Measurements from ENCODE around the gene ADPGK.
A peak's percentile ranks its signal among the peaks of the same experiment; 100 is the strongest.

The ADPGK gene

GRCh38 chr15:72803006-72803405, 19.4 kb upstream of the ADPGK start:
- H3K4me3 ChIP-seq (ENCODE audit: low read depth, low read length): no peak overlapping the region
- H3K27me3 ChIP-seq (ENCODE audit: control insufficient read depth, insufficient read depth, low read length): no peaks in the 10 kb centered on the region; the same call in 1 of the 2 replicates
- H3K27ac ChIP-seq (ENCODE audit: low read depth, low read length): no peak overlapping the region
- peaks cover under 1% of the 10 kb centered on the region; the same call in 1 of the 2 replicates for H3K9me3 ChIP-seq (ENCODE audit: control insufficient read depth, insufficient read depth, low read length)
- no peaks in the 10 kb centered on the region for H3K4me1 ChIP-seq (ENCODE audit: control insufficient read depth, insufficient read depth, low read length)
- no peak overlapping the region for H3K9ac ChIP-seq (ENCODE audit: low read depth, low read length)
- H3K36me3 ChIP-seq (ENCODE audit: control insufficient read depth, insufficient read depth, low read length): no peaks in the 10 kb centered on the region

GRCh38 chr15:72801590-72802325, 18.2 kb upstream of the ADPGK start:
- Histone ChIP-seq H3K27ac (ENCODE audit: low read depth, low read length) (no peak overlapping the region), H3K9ac (ENCODE audit: low read depth, low read length) (no peak overlapping the region), H3K4me3 (ENCODE audit: low read depth, low read length) (no peak overlapping the region), H3K4me1 (ENCODE audit: control insufficient read depth, insufficient read depth, low read length) (no peaks in the 10 kb centered on the region), H3K9me3 (ENCODE audit: control insufficient read depth, insufficient read depth, low read length) (no peaks in the 10 kb centered on the region), H3K27me3 (ENCODE audit: control insufficient read depth, insufficient read depth, low read length) (no peaks in the 10 kb centered on the region; the same call in 1 of the 2 replicates), H3K36me3 (ENCODE audit: control insufficient read depth, insufficient read depth, low read length) (no peaks in the 10 kb centered on the region)

- no peak overlapping the region for H3K9ac ChIP-seq (ENCODE audit: low read depth, low read length)
- peaks cover 7% of the 10 kb centered on the region for H3K27me3 ChIP-seq (ENCODE audit: control insufficient read depth, insufficient read depth, low read length)
- H3K9me3 ChIP-seq (ENCODE audit: control insufficient read depth, insufficient read depth, low read length): no peaks in the 10 kb centered on the region
- H3K27ac ChIP-seq (ENCODE audit: low read depth, low read length): no peak overlapping the region
- H3K4me3 ChIP-seq (ENCODE audit: low read depth, low read length): no peak overlapping the region
- H3K4me1 ChIP-seq (ENCODE audit: control insufficient read depth, insufficient read depth, low read length): no peaks in the 10 kb centered on the region
- no peaks in the 10 kb centered on the region for H3K36me3 ChIP-seq (ENCODE audit: control insufficient read depth, insufficient read depth, low read length)
Measured at GRCh38 chr15:72800833-72801481, 17.4 kb upstream of the ADPGK start.

- H3K27me3 ChIP-seq (ENCODE audit: control insufficient read depth, insufficient read depth, low read length): peaks cover 12% of the 10 kb centered on the region
- no peaks in the 10 kb centered on the region for H3K9me3 ChIP-seq (ENCODE audit: control insufficient read depth, insufficient read depth, low read length)
- H3K4me1 ChIP-seq (ENCODE audit: control insufficient read depth, insufficient read depth, low read length): no peaks in the 10 kb centered on the region
- no peak overlapping the region for H3K9ac ChIP-seq (ENCODE audit: low read depth, low read length)
- H3K4me3 ChIP-seq (ENCODE audit: low read depth, low read length): no peak overlapping the region
- H3K27ac ChIP-seq (ENCODE audit: low read depth, low read length): no peak overlapping the region
- H3K36me3 ChIP-seq (ENCODE audit: control insufficient read depth, insufficient read depth, low read length): no peaks in the 10 kb centered on the region
Measured at GRCh38 chr15:72797834-72798233, 14.3 kb upstream of the ADPGK start.

GRCh38 chr15:72797338-72797689, 13.8 kb upstream of the ADPGK start:
- Histone ChIP-seq H3K9me3 (ENCODE audit: control insufficient read depth, insufficient read depth, low read length) (no peaks in the 10 kb centered on the region), H3K27ac (ENCODE audit: low read depth, low read length) (no peak overlapping the region), H3K9ac (ENCODE audit: low read depth, low read length) (peak overlapping the region; percentile 43; the same call in 1 of the 2 replicates), H3K36me3 (ENCODE audit: control insufficient read depth, insufficient read depth, low read length) (no peaks in the 10 kb centered on the region), H3K4me1 (ENCODE audit: control insufficient read depth, insufficient read depth, low read length) (no peaks in the 10 kb centered on the region), H3K4me3 (ENCODE audit: low read depth, low read length) (peak overlapping the region; percentile 75), H3K27me3 (ENCODE audit: control insufficient read depth, insufficient read depth, low read length) (peaks cover 12% of the 10 kb centered on the region)

- Histone ChIP-seq H3K9me3 (ENCODE audit: control insufficient read depth, insufficient read depth, low read length) (no peaks in the 10 kb centered on the region), H3K4me3 (ENCODE audit: low read depth, low read length) (peak overlapping the region; percentile 75), H3K36me3 (ENCODE audit: control insufficient read depth, insufficient read depth, low read length) (no peaks in the 10 kb centered on the region), H3K27ac (ENCODE audit: low read depth, low read length) (no peak overlapping the region), H3K27me3 (ENCODE audit: control insufficient read depth, insufficient read depth, low read length) (peaks cover 12% of the 10 kb centered on the region), H3K9ac (ENCODE audit: low read depth, low read length) (peak overlapping the region; percentile 43; the same call in 1 of the 2 replicates), H3K4me1 (ENCODE audit: control insufficient read depth, insufficient read depth, low read length) (no peaks in the 10 kb centered on the region)
Measured at GRCh38 chr15:72796515-72797337, 13.2 kb upstream of the ADPGK start.

GRCh38 chr15:72796210-72796514, 12.6 kb upstream of the ADPGK start:
- Histone ChIP-seq H3K36me3 (ENCODE audit: control insufficient read depth, insufficient read depth, low read length) (no peaks in the 10 kb centered on the region), H3K27me3 (ENCODE audit: control insufficient read depth, insufficient read depth, low read length) (peaks cover 12% of the 10 kb centered on the region), H3K27ac (ENCODE audit: low read depth, low read length) (no peak overlapping the region), H3K4me3 (ENCODE audit: low read depth, low read length) (peak overlapping the region; percentile 75), H3K9me3 (ENCODE audit: control insufficient read depth, insufficient read depth, low read length) (no peaks in the 10 kb centered on the region), H3K4me1 (ENCODE audit: control insufficient read depth, insufficient read depth, low read length) (no peaks in the 10 kb centered on the region), H3K9ac (ENCODE audit: low read depth, low read length) (no peak overlapping the region)

- H3K4me3 ChIP-seq (ENCODE audit: low read depth, low read length): no peak overlapping the region
- H3K4me1 ChIP-seq (ENCODE audit: control insufficient read depth, insufficient read depth, low read length): no peaks in the 10 kb centered on the region
- no peaks in the 10 kb centered on the region for H3K36me3 ChIP-seq (ENCODE audit: control insufficient read depth, insufficient read depth, low read length)
- no peak overlapping the region for H3K9ac ChIP-seq (ENCODE audit: low read depth, low read length)
- no peaks in the 10 kb centered on the region for H3K9me3 ChIP-seq (ENCODE audit: control insufficient read depth, insufficient read depth, low read length)
- H3K27ac ChIP-seq (ENCODE audit: low read depth, low read length): no peak overlapping the region
- peaks cover 12% of the 10 kb centered on the region for H3K27me3 ChIP-seq (ENCODE audit: control insufficient read depth, insufficient read depth, low read length)
Measured at GRCh38 chr15:72793766-72794660, 10.5 kb upstream of the ADPGK start.

GRCh38 chr15:72792431-72792830, 8.9 kb upstream of the ADPGK start:
- Histone ChIP-seq H3K4me3 (ENCODE audit: low read depth, low read length) (no peak overlapping the region), H3K9ac (ENCODE audit: low read depth, low read length) (no peak overlapping the region)

GRCh38 chr15:72790302-72790910, 6.8 kb upstream of the ADPGK start:
- Histone ChIP-seq H3K9ac (ENCODE audit: low read depth, low read length) (no peak overlapping the region), H3K27me3 (ENCODE audit: control insufficient read depth, insufficient read depth, low read length) (no peaks in the 10 kb centered on the region), H3K4me3 (ENCODE audit: low read depth, low read length) (no peak overlapping the region), H3K27ac (ENCODE audit: low read depth, low read length) (no peak overlapping the region), H3K36me3 (ENCODE audit: control insufficient read depth, insufficient read depth, low read length) (no peaks in the 10 kb centered on the region), H3K9me3 (ENCODE audit: control insufficient read depth, insufficient read depth, low read length) (no peaks in the 10 kb centered on the region), H3K4me1 (ENCODE audit: control insufficient read depth, insufficient read depth, low read length) (no peaks in the 10 kb centered on the region)

More at GRCh38 chr15:72792431-72792830, 8.9 kb upstream of the ADPGK start:
- Histone ChIP-seq H3K4me1 (ENCODE audit: control insufficient read depth, insufficient read depth, low read length) (no peaks in the 10 kb centered on the region), H3K27ac (ENCODE audit: low read depth, low read length) (no peak overlapping the region), H3K27me3 (ENCODE audit: control insufficient read depth, insufficient read depth, low read length) (peaks cover 12% of the 10 kb centered on the region), H3K9me3 (ENCODE audit: control insufficient read depth, insufficient read depth, low read length) (no peaks in the 10 kb centered on the region), H3K36me3 (ENCODE audit: control insufficient read depth, insufficient read depth, low read length) (no peaks in the 10 kb centered on the region)

Data from HUES48 (cell line).